COLO668 (cell line): ENCODE results near the gene ENTHD1.
"Not testable (repeated sequence)": the region's sequence is repeated elsewhere in the genome, so short reads cannot be mapped to it uniquely, and the experiment has no call there.

Experiments used
- DNase-seq: peaks from one replicate; lab custom pipeline; 2025; ENCODE audit not compliant: unreplicated experiment; lab: John Stamatoyannopoulos, UW

ENTHD1 gene

DNA sequence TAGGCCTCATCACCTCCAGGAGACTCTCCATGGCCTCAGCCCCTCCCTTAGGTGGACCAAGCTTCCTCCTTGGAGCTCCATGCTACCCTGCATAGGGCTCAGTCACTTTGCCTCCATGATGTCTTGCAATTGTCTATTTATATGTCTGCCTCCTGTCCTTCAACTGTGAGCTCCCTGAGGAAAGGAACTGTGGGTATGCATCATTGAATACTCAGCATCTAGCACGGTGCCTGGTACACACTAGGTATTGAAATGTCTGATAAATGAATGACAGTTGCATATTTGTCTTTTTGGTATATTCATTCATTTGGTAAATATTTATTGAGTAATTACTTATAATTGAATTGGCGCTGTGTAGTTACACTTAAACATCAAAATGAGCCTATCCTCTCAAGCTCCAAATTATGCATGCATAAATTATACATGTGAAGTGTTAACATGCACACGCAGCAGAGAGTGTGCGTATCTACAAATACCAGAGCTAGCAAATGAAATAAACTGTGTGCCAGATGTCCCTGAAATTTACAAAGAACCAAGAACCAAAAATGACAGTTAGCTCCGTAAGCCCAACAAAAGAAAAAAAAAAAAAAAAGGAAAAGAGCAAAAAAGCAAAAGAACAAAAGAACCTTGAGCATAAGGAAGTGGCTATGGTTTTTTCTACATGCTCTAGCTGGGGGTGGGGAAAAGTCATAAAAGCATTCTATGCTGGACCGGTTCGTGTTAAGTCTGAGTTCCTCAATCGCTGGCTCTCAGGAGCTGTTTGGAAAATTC lies 32.5 kb upstream of the ENTHD1 start:
- DNase-seq = no peak

DNA sequence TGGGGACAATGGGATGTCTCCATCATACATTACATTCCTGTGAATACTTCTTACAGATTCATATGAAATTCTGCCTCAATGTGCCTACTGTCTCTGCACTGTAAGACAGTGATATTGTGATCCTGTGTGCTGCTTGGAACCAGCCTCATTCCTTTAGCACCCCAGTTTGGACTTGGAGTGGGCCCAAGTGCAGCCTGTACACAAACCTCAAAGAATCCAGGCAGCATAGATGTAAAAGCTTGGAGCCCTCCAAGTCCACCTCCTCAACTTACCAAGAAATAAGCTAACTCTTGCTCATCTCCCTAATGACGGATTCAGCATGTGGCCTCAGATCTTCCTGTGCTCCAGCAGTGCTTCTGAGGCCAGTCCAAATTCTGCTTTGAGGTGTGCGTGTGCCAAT lies 31.7 kb upstream of the ENTHD1 start:
- no peak for DNase-seq

- DNase-seq = no peak
These were observed 30.7 kb upstream of the ENTHD1 start for GRCh38 chr22:39924286-39924685.

DNA sequence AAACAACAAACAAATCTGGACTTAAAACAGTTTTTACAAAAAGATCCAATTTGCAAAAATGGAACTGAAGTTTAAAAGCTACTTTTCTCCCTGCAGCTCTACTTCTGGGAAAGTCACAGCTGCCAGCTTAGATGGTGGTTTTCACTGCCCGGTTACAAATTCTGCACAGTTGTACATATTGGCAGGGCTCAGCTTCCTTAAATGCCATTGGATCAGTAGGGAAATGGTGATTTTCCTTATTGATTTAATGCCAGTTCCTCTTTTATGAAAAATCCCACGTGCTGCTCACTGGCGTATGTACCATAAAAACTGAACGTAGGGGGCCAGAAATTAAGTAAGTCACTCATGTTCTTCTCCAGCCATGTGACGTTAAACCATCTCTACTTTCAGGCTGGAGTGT lies 30.1 kb upstream of the ENTHD1 start:
- DNase-seq = no peak

DNA sequence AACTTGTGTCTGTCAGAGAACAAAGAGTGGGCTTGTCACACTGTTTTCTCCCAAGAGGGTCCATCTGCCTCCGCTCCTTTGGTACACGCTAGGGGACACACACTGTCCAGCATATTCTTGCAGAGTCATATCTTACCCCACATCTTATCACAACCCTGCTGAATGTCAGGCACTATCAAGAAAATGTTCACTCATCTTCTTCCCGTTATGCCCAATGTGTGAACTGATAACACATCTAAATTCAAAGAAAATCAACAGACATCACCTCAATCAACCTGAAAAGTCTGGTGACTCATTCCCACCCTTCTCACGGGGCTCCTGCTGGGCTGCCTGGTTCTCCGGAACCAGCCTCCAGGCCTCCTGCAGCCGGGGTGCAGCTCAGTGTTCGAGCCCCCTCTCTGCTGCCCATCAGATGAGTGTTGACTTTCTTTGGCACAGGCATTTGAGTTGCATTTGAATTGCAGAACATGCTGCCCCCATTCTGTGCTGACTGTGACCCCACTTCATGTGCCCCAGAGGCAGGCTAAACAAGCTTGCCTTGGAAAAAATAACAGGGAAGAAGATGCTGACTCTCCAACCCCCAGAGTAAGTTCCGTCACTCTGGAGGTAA lies 26.7 kb upstream of the ENTHD1 start:
- no peak for DNase-seq

- no peak for DNase-seq
These were observed 24.4 kb upstream of the ENTHD1 start for GRCh38 chr22:39917776-39918495.

GRCh38 chr22:39917197-39917643 lies 23.7 kb upstream of the ENTHD1 start:
- no peak for DNase-seq

- no peak for DNase-seq
These were observed 22.9 kb upstream of the ENTHD1 start for GRCh38 chr22:39916496-39916895.

DNA sequence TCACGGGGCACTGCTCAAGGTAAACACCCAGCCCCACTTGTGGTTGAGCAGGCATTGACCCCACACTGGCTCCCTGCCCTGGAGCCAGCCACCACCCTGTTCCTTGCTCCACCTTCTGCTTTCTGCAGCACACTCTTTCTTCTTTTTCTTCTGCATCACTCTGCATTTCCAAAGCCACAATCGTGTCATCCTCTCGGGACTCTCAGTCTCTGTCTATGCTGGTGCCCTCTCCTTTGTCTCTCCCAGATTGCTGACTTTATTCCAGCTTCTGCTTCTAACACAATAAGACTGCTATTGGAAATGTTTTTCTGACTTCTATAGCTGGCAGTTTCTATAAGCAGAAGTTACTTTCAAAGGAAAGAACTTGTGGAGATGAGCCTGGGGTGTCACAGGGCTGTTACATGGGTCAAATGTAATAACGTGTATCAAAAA lies 21.8 kb upstream of the ENTHD1 start:
- no peak for DNase-seq

- DNase-seq = no peak
These were observed 21.0 kb upstream of the ENTHD1 start for GRCh38 chr22:39914584-39914983.

GRCh38 chr22:39913886-39914285 lies 20.3 kb upstream of the ENTHD1 start:
- no peak for DNase-seq

DNA sequence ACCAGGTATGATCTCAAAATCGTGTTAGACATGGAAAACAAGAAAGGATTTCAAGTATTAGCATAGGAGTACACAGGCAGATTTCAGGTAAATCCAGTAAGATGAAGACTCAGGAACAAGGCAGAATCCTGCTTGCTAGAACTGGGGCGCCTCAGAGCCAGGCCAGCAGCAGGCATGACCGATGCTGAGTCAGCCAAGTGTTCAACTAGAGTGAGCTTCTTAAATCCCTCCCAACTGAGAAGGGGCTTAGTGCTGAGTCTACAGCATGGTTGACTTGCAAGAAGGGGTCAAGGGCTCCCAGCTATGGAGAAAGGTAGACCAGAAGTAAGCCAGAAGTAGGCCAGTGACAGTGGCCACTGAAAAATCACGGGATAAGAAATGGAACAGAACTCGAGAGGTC lies 19.8 kb upstream of the ENTHD1 start:
- DNase-seq = no peak

- no peak for DNase-seq
These were observed 17.5 kb upstream of the ENTHD1 start for GRCh38 chr22:39910876-39911613.

- DNase-seq = no peak
These were observed 15.2 kb upstream of the ENTHD1 start for GRCh38 chr22:39908737-39909136.

DNA sequence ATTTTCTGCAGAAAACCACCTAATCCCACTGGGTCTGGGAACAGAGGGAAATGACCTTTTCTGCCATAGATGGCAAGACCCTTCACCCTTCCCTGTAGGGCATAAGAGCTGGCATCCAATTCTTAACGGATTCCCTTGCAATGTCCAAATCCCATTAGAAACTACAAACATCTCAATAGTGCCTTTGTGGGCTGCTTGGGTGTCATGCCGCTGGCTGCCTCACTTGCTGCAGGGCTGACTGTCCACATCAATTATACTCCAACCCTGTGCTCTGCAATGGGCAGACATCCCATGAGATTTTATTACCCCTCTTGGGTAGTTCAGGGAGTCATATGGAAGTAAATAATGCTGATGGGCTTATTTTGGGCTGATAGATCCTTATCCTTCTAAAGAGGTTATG lies 14.6 kb upstream of the ENTHD1 start:
- no peak for DNase-seq

DNA sequence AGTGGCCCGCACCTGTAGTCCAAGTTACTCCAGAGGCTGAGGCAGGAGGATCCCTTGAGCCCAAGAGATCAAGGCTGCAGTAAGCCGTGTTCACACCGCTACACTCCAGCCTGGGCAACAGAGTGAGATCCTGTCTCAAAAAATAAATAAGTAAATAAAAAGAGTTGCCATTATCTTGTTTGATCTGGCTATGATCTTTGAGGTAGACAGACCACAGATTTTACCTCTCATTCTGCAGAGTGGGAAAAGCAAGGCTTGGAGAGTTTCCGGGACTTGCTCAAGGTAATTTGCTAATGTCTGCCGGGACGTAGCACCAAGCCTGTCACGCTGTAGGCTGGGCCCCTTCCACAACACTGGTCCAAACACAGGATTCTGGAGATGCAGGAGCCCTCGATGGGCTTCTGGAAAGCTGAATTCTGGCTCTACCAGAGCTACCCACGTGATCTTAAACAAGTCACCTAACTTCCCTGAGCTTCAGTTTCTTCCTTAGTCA lies 14.1 kb upstream of the ENTHD1 start:
- no peak for DNase-seq

- no peak for DNase-seq
These were observed 13.5 kb upstream of the ENTHD1 start for GRCh38 chr22:39907047-39907446.

GRCh38 chr22:39906207-39906606 lies 12.6 kb upstream of the ENTHD1 start:
- no peak for DNase-seq

GRCh38 chr22:39905687-39906086 lies 12.1 kb upstream of the ENTHD1 start:
- no peak for DNase-seq

DNA sequence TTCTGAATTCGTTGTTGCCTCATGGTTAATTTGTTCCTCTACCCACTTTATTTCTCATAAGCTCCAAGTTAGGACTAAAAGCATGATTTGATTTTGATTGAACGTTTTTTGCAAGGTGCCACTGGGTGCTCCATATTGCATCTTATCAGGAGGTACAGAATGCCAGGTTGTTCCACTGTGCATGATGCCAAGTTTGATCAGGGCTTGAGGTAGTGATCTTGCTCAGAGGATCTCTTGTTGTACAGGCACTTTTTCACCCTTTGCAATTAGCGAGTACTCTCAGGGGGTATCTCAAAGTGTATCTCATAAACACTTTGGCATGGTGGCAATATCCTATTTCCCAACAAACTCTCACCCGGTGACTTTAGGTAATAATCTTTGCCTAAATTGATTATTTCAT lies 11.3 kb upstream of the ENTHD1 start:
- no peak for DNase-seq

DNA sequence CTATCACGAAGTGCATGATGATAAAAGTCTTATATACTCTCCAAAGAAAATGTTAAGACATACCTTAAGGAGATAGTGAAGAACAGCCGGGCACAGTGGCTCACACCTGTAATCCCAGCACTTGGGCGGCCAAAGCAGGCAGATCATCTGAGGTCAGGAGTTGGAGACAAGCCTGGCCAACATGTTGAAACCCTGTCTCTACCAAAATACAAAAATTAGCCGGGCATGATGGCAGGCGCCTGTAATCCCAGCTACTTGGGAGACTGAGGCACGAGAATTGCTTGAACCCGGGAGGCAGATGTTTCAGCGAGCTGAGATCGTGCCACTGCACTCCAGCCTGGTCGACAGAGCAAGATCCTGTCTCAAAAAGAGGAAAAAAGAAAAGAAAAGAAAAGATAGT lies 10.5 kb upstream of the ENTHD1 start:
- DNase-seq = not testable (repeated sequence)
